ENCODE results near the gene KIF22. TPM values are rescaled to one million over a fixed set of nuclear protein-coding genes. Genes with fewer than 3 reads are reported as not detected.

Gene KIF22
- total RNA-seq, 1 experiment from 2014 or later, result 155 TPM

DNA sequence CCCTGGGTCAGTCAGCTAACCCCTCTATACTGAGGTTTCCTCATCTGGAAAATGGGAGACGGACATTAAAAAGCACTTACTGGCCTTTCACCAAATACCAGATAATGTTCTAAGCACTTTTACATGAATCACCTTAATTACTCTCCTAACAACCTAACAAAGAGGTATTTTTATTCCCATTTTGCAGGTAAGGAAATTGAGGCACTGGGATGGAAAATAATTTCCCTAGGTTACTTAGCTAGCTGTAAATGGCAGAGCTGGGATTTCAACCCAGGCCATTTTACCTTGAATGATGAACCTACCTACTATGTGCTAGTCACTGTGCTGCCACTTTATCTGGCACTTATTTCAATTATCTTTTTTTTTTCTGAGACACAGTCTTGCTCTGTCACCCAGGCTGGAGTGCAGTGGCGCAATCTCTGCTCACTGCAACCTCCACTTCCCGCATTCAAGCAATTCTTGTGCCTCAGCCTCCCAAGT lies 3.7 kb downstream of the KIF22 start:
- Histone ChIP-seq H3K27me3 (ENCODE audit: insufficient read depth, low read length) (no peaks in the 10 kb centered on the region), H3K79me2 (ENCODE audit: insufficient read depth, low read length) (peaks cover 76% of the 10 kb centered on the region), H2AFZ (ENCODE audit: low read depth, low read length, poor library complexity, severe bottlenecking) (no peak overlapping the region), H3K9me3 (ENCODE audit: control insufficient read depth in 1 of 2, insufficient read depth in 1 of 2, low read depth in 1 of 2, low read length in 2 of 2) (no peaks in the 10 kb centered on the region), H4K20me1 (ENCODE audit: insufficient read depth) (peaks cover 3% of the 10 kb centered on the region; the same call in 1 of the 2 replicates), H3K4me1 (ENCODE audit: control insufficient read depth in 1 of 2, insufficient read depth in 2 of 2, low read length in 2 of 2) (peaks cover 13 to 19% of the 10 kb centered on the region in 2 experiments), H3K4me2 (ENCODE audit: low read length) (no peak overlapping the region), H3K4me3 (replicated peaks in 1 of 2; ENCODE audit: low read depth in 1 of 2, low read length in 2 of 2) (no peak overlapping the region), H3K9ac (ENCODE audit: low read length) (no peak overlapping the region), H3K36me3 (ENCODE audit: control insufficient read depth in 1 of 2, insufficient read depth in 2 of 2, low read length in 2 of 2) (peaks cover 25 to 37% of the 10 kb centered on the region in 2 experiments), H3K9me2 (ENCODE audit: insufficient read depth) (no peaks in the 10 kb centered on the region), H3K27ac (ENCODE audit: low read depth, low read length) (no peak overlapping the region)
- no peak for DNase-seq (ENCODE audit: low read depth, low spot score)
- BruUV-seq (replicated peaks), result no TSS peak
- POLR2A ChIA-PET, result no interaction called here
- RAD21 ChIA-PET (ENCODE audit: low non-redundant PET in 1 of 2, low total read pairs in 2 of 2, uncharacterized antibody in 2 of 2, unreplicated experiment in 2 of 2), result no interaction called here
- no peak for ATAC-seq
- intact Hi-C loops (cut with micrococcal nuclease), result no loop called here
- no peak for TF ChIP-seq EGR1 (IDR thresholded peaks at IDR 0.05; ENCODE audit: low read depth)
- TF ChIP-seq POLR2A (IDR thresholded peaks at IDR 0.05; ENCODE audit: borderline replicate concordance, extremely low read depth, insufficient read depth, insufficient read length), result no peak
- no peak for TF ChIP-seq EZH2 (IDR thresholded peaks at IDR 0.05)
- TF ChIP-seq, protein P1, sequence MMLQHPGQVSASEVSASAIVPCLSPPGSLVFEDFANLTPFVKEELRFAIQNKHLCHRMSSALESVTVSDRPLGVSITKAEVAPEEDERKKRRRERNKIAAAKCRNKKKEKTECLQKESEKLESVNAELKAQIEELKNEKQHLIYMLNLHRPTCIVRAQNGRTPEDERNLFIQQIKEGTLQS (IDR thresholded peaks at IDR 0.05), result no peak
- TF ChIP-seq, protein P2, sequence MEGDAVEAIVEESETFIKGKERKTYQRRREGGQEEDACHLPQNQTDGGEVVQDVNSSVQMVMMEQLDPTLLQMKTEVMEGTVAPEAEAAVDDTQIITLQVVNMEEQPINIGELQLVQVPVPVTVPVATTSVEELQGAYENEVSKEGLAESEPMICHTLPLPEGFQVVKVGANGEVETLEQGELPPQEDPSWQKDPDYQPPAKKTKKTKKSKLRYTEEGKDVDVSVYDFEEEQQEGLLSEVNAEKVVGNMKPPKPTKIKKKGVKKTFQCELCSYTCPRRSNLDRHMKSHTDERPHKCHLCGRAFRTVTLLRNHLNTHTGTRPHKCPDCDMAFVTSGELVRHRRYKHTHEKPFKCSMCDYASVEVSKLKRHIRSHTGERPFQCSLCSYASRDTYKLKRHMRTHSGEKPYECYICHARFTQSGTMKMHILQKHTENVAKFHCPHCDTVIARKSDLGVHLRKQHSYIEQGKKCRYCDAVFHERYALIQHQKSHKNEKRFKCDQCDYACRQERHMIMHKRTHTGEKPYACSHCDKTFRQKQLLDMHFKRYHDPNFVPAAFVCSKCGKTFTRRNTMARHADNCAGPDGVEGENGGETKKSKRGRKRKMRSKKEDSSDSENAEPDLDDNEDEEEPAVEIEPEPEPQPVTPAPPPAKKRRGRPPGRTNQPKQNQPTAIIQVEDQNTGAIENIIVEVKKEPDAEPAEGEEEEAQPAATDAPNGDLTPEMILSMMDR (IDR thresholded peaks at IDR 0.05 in 2 of 3, conservative IDR thresholded peaks at IDR 0.05 in 1 of 3; ENCODE audit: borderline replicate concordance in 1 of 3, insufficient read depth in 1 of 3, low read depth in 2 of 3, low read length in 2 of 3), result no peak
- TF ChIP-seq SP1 (IDR thresholded peaks at IDR 0.05; ENCODE audit: low read depth), result no peak
- no peak for TF ChIP-seq EZH2phosphoT487 (IDR thresholded peaks at IDR 0.05; ENCODE audit: borderline replicate concordance)
- no peak for TF ChIP-seq ZFX (IDR thresholded peaks at IDR 0.05)
- TF ChIP-seq FOSL1 (IDR thresholded peaks at IDR 0.05; ENCODE audit: low read depth), result no peak
- TF ChIP-seq, protein P3, sequence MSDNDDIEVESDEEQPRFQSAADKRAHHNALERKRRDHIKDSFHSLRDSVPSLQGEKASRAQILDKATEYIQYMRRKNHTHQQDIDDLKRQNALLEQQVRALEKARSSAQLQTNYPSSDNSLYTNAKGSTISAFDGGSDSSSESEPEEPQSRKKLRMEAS (IDR thresholded peaks at IDR 0.05), result no peak
- TF ChIP-seq ZNF274 (IDR thresholded peaks at IDR 0.05; ENCODE audit: low read depth, low read length), result no peak
- TF ChIP-seq SIN3A (IDR thresholded peaks at IDR 0.05; ENCODE audit: low read depth), result no peak
- CTCF ChIA-PET, result interaction anchor here (1.0 to 1.4 kb wide), 2 partner anchors 22 to 54 kb away, joined by 3 read pairs; partner anchors contain the start of gene PAGR1
